Suprapubic skin (tissue), 4 donors: ENCODE results near the gene PNMA8A.

Experiments
- POLR2A ChIP-seq, 2 donors: fragments of 450-650 bp; IDR thresholded peaks; one replicate each; pipeline ENCODE4 v1.6.1; 2017; ENCODE audit warnings: antibody characterized with exemption in 2 of 2, mild to moderate bottlenecking in 2 of 2, moderate library complexity in 2 of 2
- POLR2AphosphoS5 ChIP-seq, 3 donors: sonication (generic); formaldehyde crosslinking; IDR thresholded peaks; one replicate each; pipeline ENCODE4 v1.6.1; 2017; ENCODE audit warnings: antibody characterized with exemption in 3 of 3
- TF ChIP-seq, protein P1 (sequence below), 2 donors: fragments of 200-600 bp in 1 of 2; fragments of 450-650 bp in 1 of 2; sonication (generic) in 1 of 2; IDR thresholded peaks; one replicate each; pipeline ENCODE4 v1.5.1; 2016 to 2019; ENCODE audit warnings: antibody characterized with exemption in 2 of 2, mild to moderate bottlenecking in 1 of 2, moderate library complexity in 1 of 2

DNA sequence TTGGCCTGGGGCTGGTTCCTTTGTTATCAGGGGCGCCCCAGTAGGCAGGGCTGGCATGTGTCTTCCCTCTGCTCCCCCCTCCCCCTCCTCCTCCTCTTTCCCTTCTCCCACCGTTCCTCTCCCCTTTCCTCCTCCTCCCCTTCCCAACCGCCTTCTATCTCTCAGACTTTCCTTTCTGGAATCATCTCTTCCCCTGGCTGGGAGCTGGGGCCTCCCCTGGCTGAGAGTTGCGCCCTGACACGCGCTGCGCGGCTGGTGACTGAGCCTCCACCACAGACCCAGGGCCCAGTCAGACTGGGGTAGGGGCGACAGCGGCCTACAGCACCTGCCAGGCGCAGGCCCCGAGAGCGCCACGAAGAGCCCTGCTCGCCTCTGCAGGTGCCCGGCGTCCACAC lies 21.5 kb upstream of the PNMA8A start:
- TF ChIP-seq, protein P1, sequence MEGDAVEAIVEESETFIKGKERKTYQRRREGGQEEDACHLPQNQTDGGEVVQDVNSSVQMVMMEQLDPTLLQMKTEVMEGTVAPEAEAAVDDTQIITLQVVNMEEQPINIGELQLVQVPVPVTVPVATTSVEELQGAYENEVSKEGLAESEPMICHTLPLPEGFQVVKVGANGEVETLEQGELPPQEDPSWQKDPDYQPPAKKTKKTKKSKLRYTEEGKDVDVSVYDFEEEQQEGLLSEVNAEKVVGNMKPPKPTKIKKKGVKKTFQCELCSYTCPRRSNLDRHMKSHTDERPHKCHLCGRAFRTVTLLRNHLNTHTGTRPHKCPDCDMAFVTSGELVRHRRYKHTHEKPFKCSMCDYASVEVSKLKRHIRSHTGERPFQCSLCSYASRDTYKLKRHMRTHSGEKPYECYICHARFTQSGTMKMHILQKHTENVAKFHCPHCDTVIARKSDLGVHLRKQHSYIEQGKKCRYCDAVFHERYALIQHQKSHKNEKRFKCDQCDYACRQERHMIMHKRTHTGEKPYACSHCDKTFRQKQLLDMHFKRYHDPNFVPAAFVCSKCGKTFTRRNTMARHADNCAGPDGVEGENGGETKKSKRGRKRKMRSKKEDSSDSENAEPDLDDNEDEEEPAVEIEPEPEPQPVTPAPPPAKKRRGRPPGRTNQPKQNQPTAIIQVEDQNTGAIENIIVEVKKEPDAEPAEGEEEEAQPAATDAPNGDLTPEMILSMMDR (IDR thresholded peaks at IDR 0.05), result no peak
- TF ChIP-seq POLR2AphosphoS5 (IDR thresholded peaks at IDR 0.05) (no peak), POLR2A (IDR thresholded peaks at IDR 0.05) (no peak)
